AG04450 (cell line): ENCODE data around the gene IFTAP. TPM values are rescaled to one million over a fixed set of nuclear protein-coding genes. Genes with fewer than 3 reads are reported as not detected.

ENCODE experiments used
- CTCF ChIA-PET: fragments of 300-600, 350-600 bp; formaldehyde crosslinking; extraction: SDS; loops from one replicate; lab custom pipeline; 2022; ENCODE audit warnings: antibody characterized with exemption, inconsistent platforms; lab: Charles Lee
- POLR2A ChIA-PET: fragments of 350-600 bp; formaldehyde crosslinking; extraction: SDS; loops from one replicate; lab custom pipeline; 2021; ENCODE audit warnings: antibody characterized with exemption, inconsistent platforms; lab: Yijun Ruan, JAX
- DNase-seq: peaks from one replicate; pipeline ENCODE4 v3.0.0-alpha.2; 2011; ENCODE audit warnings: low read depth, low spot score
- H3K27ac ChIP-seq: one replicate; pipeline ENCODE4 v1.5.1; 2012; ENCODE audit warnings: low read depth, low read length, control low read depth
- H3K27me3 ChIP-seq: one replicate; pipeline ENCODE4 v1.6.0; 2012; ENCODE audit warnings: low read length; ENCODE audit not compliant: control insufficient read depth, insufficient read depth
- H3K4me3 ChIP-seq: 2 replicates; pipeline ENCODE4 v1.5.1; 2011; ENCODE audit warnings: mild to moderate bottlenecking, low read depth, low read length, control low read depth
- H3K9me3 ChIP-seq: 2 replicates; pipeline ENCODE4 v1.5.1; 2012; ENCODE audit warnings: low read length; ENCODE audit not compliant: control insufficient read depth, insufficient read depth
- polyA plus RNA-seq: library from polyadenylated mRNA; depleted of rRNA; stranded (reverse); fragments of >200 nt; gene quantifications from 2 replicates; pipeline ENCODE4 v1.2.3, GENCODE V29; 2011
- TF ChIP-seq, protein P1 (sequence below): IDR thresholded peaks from 2 replicates; pipeline ENCODE4 v1.5.1; 2011; ENCODE audit warnings: low read depth, low read length, control low read depth, inconsistent platforms

Gene IFTAP
- polyA plus RNA-seq, 1 experiment, result 56.2 TPM

DNA sequence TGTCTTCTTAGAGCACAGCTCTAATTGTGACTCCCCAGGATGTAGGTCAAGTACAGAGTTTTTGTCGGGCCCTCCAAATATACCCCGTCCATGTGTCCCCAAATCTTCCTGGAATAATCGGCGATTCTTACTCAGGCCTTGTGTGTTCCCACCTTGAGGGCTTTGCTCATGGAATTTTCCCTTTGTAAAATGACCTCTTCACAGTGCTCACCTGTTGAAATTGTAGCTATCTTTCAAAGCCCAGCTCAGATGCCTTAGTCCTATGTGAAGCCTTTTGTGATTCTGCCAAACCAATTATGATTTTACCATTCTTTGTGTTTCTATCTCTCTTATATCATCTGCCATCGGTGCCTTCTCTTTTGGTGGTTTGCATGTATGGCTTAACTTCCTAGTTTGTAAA lies 33.8 kb downstream of the IFTAP start:
- H3K9me3 ChIP-seq, result no peaks in the 10 kb centered on the region
- POLR2A ChIA-PET, result no interaction called here
- H3K4me3 ChIP-seq, result no peak overlapping the region
- CTCF ChIA-PET, result interaction anchor here (0.8 to 1.3 kb wide), 4 partner anchors 40 to 118 kb away, joined by 3 to 6 read pairs (median 4); no protein-coding TSS in a partner anchor
- TF ChIP-seq, protein P1, sequence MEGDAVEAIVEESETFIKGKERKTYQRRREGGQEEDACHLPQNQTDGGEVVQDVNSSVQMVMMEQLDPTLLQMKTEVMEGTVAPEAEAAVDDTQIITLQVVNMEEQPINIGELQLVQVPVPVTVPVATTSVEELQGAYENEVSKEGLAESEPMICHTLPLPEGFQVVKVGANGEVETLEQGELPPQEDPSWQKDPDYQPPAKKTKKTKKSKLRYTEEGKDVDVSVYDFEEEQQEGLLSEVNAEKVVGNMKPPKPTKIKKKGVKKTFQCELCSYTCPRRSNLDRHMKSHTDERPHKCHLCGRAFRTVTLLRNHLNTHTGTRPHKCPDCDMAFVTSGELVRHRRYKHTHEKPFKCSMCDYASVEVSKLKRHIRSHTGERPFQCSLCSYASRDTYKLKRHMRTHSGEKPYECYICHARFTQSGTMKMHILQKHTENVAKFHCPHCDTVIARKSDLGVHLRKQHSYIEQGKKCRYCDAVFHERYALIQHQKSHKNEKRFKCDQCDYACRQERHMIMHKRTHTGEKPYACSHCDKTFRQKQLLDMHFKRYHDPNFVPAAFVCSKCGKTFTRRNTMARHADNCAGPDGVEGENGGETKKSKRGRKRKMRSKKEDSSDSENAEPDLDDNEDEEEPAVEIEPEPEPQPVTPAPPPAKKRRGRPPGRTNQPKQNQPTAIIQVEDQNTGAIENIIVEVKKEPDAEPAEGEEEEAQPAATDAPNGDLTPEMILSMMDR, result no peak
- DNase-seq, result no peak
- H3K27me3 ChIP-seq, result no peaks in the 10 kb centered on the region
- no peak overlapping the region for H3K27ac ChIP-seq

DNA sequence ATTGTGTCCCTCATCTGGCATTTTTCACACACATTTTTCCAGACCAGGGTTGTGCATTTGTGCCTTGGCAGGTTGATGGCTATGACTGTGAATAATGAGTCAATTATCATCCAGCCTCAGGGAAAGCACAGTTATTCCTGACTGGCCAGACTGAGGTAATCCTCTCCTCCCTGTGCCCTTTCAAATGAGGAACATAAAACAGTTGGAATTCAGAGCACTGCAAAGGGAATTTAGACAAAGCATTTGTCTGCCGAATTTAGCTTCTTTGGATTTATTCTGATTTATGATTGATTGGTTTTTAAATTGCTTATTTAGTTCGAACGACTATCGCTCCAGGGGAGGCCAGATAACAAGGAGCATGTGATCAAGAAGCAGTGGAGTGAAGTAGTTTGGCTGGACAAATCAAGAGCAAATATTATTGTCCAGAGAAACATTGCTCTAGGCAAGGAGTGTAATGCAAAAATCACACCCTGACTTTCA lies 34.5 kb downstream of the IFTAP start:
- TF ChIP-seq, protein P1, result no peak
- Histone ChIP-seq H3K4me3 (no peak overlapping the region), H3K27me3 (no peaks in the 10 kb centered on the region), H3K9me3 (no peaks in the 10 kb centered on the region), H3K27ac (no peak overlapping the region)
- CTCF ChIA-PET, result interaction anchor here (1.2 to 1.3 kb wide), 2 partner anchors 64 to 65 kb away, joined by 3 to 6 read pairs; no protein-coding TSS in a partner anchor
- POLR2A ChIA-PET, result no interaction called here
- DNase-seq, result no peak

DNA sequence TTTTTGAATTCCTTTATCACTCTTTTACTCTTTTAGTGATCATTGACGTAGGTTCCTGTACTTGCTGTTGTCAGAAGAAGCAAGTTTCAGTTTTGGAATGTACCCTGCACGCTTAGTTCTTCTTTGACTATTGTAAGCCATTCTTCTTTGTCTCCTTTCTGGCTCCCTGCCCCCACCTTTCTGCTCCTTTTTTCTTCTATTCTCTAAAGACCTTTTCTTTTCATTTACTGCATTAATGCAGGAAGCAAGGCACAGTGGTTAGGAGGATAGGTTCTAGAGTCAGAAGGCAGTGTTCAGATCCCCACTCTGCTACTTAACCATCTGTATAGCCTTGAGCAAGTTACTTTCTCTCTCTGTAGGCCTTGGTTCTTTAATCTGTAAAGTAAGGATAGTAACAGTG lies 37.5 kb downstream of the IFTAP start:
- TF ChIP-seq, protein P1, result no peak
- CTCF ChIA-PET, result no interaction called here
- Histone ChIP-seq H3K27ac (no peak overlapping the region), H3K27me3 (no peaks in the 10 kb centered on the region), H3K4me3 (no peak overlapping the region), H3K9me3 (no peaks in the 10 kb centered on the region)
- DNase-seq, result no peak
- POLR2A ChIA-PET, result no interaction called here

DNA sequence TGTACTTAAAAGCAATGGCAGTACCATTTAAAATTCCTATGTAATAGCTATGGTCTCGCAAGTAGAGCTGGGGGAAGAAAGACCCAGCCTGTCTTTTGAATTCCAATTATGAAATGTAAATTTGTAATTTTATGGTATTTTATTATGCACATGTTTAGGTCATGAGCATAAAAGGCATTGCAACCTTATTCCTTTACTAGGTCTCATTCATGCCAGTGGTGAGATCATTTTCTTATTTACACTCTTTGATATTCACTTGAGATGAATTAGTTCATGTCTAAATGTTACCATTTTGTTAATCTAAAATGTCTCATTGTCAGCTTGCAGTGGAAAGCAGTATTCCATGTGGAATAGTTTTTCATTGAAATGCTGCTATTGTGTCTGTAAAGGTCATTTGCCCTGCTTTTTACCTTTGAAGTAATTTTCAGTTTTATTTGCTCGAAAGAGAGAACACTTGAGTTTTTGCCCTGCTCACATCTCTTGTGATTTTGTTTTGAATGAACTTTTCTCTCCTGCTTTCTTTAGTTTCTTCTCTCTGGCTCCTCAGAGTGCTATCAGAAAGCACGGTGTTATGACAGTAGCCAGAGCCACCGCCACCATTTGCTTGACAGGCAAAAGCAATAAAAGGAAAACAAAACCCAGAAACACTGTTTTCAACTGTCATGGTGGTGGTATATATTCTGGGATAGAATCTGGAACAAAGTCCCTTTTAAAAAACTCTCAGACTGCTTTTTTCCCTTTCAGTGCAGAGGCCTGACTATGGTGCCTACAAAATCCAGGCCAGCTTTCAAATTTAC lies 41.0 kb downstream of the IFTAP start:
- H3K4me3 ChIP-seq, result no peak overlapping the region
- no peaks in the 10 kb centered on the region for H3K9me3 ChIP-seq
- ChIA-PET POLR2A (no interaction called here), CTCF (interaction anchor here (1.4 kb wide), 1 partner anchor 112 kb away, joined by 5 read pairs; no protein-coding TSS in a partner anchor)
- TF ChIP-seq, protein P1, result no peak
- H3K27me3 ChIP-seq, result no peaks in the 10 kb centered on the region
- H3K27ac ChIP-seq, result no peak overlapping the region
- no peak for DNase-seq

DNA sequence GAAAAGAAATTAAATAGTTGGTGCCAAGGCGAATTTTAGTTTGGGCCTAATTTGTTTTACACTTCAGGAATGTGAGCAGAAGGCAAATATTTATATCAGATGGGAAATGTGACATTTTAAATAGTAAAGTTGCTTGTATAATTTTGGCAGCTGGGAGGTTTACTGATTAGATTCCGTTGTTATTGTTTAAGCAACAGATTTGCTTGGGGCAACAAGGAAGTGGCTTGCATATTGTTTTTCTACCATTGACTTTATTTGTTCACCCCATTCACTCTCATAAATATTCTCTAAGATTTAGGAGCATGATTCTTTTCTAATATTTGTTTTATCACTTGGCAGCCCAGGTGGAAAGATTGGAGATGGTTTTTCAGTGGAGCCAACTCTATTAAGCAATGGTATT lies 44.3 kb downstream of the IFTAP start:
- no peaks in the 10 kb centered on the region for H3K9me3 ChIP-seq
- CTCF ChIA-PET, result no interaction called here

More for the DNA sequence above, 44.3 kb downstream of the IFTAP start:
- DNase-seq, result no peak
- POLR2A ChIA-PET, result no interaction called here
- H3K27me3 ChIP-seq, result no peaks in the 10 kb centered on the region
- no peak overlapping the region for H3K27ac ChIP-seq
- H3K4me3 ChIP-seq, result no peak overlapping the region
- TF ChIP-seq, protein P1, result no peak
